ENCODE data around the gene LCE1E.

LCE1E gene

DNA sequence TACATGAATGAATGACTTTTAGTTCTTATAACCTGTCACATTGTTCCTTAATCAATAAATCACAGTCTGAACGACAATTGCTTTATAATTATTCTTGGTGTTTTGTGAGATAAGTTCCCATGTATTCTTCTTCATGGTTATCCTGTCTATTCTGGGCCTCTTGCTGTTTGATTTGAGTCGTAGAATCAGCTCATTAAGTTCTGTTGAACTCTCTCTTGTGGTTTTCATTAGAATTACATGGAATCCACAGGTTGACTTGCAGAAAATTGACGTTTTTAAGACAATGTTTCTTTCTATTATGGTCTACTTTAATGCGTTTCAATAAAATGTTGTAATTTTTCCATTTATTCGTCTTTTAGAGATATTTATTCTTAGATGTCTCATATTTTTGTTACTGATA is 37.2 kb downstream of the LCE1E start:
- H3K4me3 ChIP-seq (ENCODE audit: low read depth, low read length), result no peak overlapping the region
- TF ChIP-seq, protein P1, sequence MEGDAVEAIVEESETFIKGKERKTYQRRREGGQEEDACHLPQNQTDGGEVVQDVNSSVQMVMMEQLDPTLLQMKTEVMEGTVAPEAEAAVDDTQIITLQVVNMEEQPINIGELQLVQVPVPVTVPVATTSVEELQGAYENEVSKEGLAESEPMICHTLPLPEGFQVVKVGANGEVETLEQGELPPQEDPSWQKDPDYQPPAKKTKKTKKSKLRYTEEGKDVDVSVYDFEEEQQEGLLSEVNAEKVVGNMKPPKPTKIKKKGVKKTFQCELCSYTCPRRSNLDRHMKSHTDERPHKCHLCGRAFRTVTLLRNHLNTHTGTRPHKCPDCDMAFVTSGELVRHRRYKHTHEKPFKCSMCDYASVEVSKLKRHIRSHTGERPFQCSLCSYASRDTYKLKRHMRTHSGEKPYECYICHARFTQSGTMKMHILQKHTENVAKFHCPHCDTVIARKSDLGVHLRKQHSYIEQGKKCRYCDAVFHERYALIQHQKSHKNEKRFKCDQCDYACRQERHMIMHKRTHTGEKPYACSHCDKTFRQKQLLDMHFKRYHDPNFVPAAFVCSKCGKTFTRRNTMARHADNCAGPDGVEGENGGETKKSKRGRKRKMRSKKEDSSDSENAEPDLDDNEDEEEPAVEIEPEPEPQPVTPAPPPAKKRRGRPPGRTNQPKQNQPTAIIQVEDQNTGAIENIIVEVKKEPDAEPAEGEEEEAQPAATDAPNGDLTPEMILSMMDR (IDR thresholded peaks at IDR 0.05; ENCODE audit: insufficient read depth, low read length, missing control alignments), result no peak
- CTCF ChIA-PET, result interaction anchor here (0.7 kb wide), 1 partner anchor 16 kb away, joined by 3 read pairs; no protein-coding TSS in a partner anchor
- DNase-seq (ENCODE audit: low read depth, low spot score), result no peak
- POLR2A ChIA-PET, result no interaction called here

DNA sequence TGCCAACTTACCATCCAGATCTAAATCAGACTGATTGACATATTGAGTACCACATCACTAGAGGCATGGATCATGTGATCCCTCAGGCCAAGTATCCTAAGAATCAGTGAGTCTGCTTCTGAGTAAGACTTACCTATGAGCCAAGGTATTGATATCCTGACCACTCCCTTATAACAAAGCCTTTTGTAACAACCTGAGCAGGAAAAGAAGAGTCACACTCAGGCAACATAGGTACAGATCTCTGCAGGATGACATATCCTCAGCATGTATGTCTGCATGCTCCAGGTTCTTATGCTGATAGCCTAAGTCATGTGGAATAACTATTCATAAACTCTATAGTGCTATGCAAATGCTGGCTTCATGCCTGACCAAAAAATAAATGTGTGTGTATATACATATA is 38.9 kb downstream of the LCE1E start:
- no peak for DNase-seq (ENCODE audit: low read depth, low spot score)
- ChIA-PET CTCF (interaction anchor here (1.6 kb wide), 1 partner anchor 46 kb away, joined by 3 read pairs; no protein-coding TSS in a partner anchor), POLR2A (interaction anchor here (0.6 kb wide), 1 partner anchor 221 kb away, joined by 3 read pairs; no protein-coding TSS in a partner anchor)
- TF ChIP-seq, protein P1 (IDR thresholded peaks at IDR 0.05; ENCODE audit: insufficient read depth, low read length, missing control alignments), result no peak
- H3K4me3 ChIP-seq (ENCODE audit: low read depth, low read length), result no peak overlapping the region

DNA sequence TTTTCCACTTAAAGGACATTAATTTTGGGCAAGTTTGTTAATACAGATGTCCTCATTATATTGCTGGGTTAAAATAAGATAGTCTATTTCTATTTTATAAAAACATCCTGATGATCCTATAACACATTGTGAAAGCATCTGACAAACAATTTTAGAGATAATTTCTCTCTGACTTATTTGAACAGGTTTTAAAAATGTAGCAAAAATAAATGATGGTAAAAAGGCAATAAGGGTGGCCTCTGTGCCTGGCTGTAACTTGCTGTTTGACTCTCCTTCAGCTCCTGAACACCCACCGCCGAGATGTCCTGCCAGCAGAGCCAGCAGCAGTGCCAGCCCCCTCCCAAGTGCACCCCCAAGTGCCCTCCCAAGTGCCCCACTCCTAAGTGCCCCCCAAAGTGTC is 41.1 kb downstream of the LCE1E start, which contains the start of gene LCE1A:
Gene LCE1A, plus strand, starts transcription at position 301 of the 400 bp plus-strand sequence. Its CDS starts 0 bp downstream, at position 301.
- TF ChIP-seq, protein P1 (IDR thresholded peaks at IDR 0.05; ENCODE audit: insufficient read depth, low read length, missing control alignments), result no peak
- ChIA-PET POLR2A (no interaction called here), CTCF (no interaction called here)
- no peak within 1 kb of the TSS for H3K4me3 ChIP-seq (ENCODE audit: low read depth, low read length)
- DNase-seq (ENCODE audit: low read depth, low spot score), result no peak

DNA sequence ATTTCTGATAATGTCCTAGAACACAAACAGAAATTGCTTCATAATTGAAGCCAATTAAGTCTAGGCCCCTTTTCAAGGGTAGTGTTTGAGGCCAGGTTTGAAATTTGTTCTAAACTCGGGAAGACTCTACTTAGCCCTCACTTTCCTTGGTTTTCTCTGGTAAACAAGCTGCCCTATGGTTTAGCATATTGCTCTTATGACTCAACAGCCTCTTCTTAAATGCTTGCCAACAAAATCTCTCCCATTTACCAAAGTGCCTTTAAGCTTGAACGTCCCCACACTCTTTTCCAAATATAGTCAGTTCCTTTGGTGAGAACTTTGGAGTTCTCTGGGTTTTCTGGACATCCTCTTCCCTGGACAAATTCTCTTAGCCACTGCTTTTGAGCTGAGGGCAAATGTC is 50.8 kb downstream of the LCE1E start:
- DNase-seq (ENCODE audit: low read depth, low spot score), result no peak
- H3K4me3 ChIP-seq (ENCODE audit: low read depth, low read length), result no peak overlapping the region
- ChIA-PET CTCF (interaction anchor here (1.0 kb wide), 1 partner anchor 9 kb away, joined by 3 read pairs; no protein-coding TSS in a partner anchor), POLR2A (no interaction called here)
- TF ChIP-seq, protein P1 (IDR thresholded peaks at IDR 0.05; ENCODE audit: insufficient read depth, low read length, missing control alignments), result no peak

Data from AG04449 (cell line).